ENCODE measurements around the gene SEMA4C.
A peak's percentile ranks its signal among the peaks of the same experiment; 100 is the strongest.

The SEMA4C gene

DNA sequence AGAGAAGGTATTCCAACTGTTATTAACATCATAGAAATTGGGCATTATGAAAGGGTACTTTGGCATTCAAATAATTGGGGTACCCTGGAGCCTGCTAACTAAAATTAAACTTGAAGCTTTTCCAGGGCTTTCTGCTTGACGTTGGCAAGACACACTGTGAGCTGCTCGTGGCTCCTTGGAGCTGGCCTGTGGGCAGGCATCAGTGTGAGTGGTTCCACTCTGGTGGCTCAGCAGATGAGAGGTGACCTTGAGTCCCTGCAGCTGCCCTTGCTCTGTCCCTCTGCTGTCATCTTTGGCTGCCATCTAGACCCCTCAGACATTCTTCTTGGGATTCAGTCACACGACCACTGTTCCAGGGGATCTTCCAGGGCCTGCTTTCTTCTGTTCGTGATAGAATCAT, 47.1 kb downstream of the SEMA4C start:
- H3K4me3 ChIP-seq = no peak overlapping the region
- H3K9ac ChIP-seq (ENCODE audit: insufficient read length) = no peak overlapping the region
- no peak overlapping the region for H3K27ac ChIP-seq
- DNase-seq (ENCODE audit: low read depth, low spot score) = no peak
- H3K9me3 ChIP-seq (ENCODE audit: low read depth, low read length) = no peaks in the 10 kb centered on the region
- H3K36me3 ChIP-seq (ENCODE audit: insufficient read depth, low read length) = no peaks in the 10 kb centered on the region
- TF ChIP-seq POLR2AphosphoS5 (IDR thresholded peaks at IDR 0.05; ENCODE audit: borderline replicate concordance, low read depth, low read length) = no peak
- no peak for TF ChIP-seq EZH2 (IDR thresholded peaks at IDR 0.05)
- no peak for TF ChIP-seq FOXP2 (optimal IDR thresholded peaks at IDR 0.05; ENCODE audit: control extremely low read depth, extremely low read length, insufficient read depth)

- Histone ChIP-seq H3K9ac (ENCODE audit: insufficient read length) (no peak overlapping the region), H3K27ac (no peak overlapping the region), H3K9me3 (ENCODE audit: low read depth, low read length) (no peaks in the 10 kb centered on the region), H3K36me3 (ENCODE audit: insufficient read depth, low read length) (no peaks in the 10 kb centered on the region), H3K4me3 (no peak overlapping the region)
- DNase-seq (ENCODE audit: low read depth, low spot score) = no peak
- TF ChIP-seq EZH2 (IDR thresholded peaks at IDR 0.05) (no peak), POLR2AphosphoS5 (IDR thresholded peaks at IDR 0.05; ENCODE audit: borderline replicate concordance, low read depth, low read length) (no peak), FOXP2 (optimal IDR thresholded peaks at IDR 0.05; ENCODE audit: control extremely low read depth, extremely low read length, insufficient read depth) (no peak)
Observed at GRCh38 chr2:96821113-96821675, 48.7 kb downstream of the SEMA4C start.

DNA sequence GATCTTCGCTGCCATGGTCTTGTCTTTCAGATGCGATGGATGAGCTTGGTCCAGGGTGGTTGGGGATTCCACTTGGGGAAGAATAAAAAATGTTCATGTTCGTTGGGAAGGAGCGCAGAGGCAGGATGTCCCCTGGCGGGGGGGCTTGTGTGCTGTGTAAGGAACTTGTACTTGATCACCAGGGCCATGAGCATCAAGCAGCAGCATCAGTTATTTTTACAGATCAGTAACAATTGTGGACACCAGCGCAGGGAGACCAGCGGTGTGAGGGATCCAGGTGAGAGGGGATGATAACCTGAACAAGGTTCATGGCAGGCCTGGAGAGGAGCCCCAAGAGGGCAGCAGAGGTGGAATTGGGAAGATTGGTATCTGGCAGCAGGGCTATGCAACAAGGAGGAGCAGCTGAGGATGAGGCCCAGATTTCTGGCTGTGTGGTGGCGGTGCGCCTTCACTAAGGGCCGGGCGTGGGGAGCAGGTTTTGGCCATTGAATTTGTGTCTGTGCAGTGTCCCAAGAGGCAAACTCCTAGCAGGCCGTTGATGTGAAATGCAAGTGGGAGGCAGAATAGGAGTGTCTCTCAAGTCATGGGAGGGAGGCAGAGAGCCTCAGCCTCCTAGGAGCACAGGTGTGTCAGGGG, 49.9 kb downstream of the SEMA4C start:
- Histone ChIP-seq H3K9ac (ENCODE audit: insufficient read length) (no peak overlapping the region), H3K27ac (no peak overlapping the region), H3K9me3 (ENCODE audit: low read depth, low read length) (no peaks in the 10 kb centered on the region), H3K36me3 (ENCODE audit: insufficient read depth, low read length) (no peaks in the 10 kb centered on the region), H3K4me3 (no peak overlapping the region)
- no peak for DNase-seq (ENCODE audit: low read depth, low spot score)
- no peak for TF ChIP-seq EZH2 (IDR thresholded peaks at IDR 0.05)
- no peak for TF ChIP-seq POLR2AphosphoS5 (IDR thresholded peaks at IDR 0.05; ENCODE audit: borderline replicate concordance, low read depth, low read length)
- TF ChIP-seq FOXP2 (optimal IDR thresholded peaks at IDR 0.05; ENCODE audit: control extremely low read depth, extremely low read length, insufficient read depth) = no peak

DNA sequence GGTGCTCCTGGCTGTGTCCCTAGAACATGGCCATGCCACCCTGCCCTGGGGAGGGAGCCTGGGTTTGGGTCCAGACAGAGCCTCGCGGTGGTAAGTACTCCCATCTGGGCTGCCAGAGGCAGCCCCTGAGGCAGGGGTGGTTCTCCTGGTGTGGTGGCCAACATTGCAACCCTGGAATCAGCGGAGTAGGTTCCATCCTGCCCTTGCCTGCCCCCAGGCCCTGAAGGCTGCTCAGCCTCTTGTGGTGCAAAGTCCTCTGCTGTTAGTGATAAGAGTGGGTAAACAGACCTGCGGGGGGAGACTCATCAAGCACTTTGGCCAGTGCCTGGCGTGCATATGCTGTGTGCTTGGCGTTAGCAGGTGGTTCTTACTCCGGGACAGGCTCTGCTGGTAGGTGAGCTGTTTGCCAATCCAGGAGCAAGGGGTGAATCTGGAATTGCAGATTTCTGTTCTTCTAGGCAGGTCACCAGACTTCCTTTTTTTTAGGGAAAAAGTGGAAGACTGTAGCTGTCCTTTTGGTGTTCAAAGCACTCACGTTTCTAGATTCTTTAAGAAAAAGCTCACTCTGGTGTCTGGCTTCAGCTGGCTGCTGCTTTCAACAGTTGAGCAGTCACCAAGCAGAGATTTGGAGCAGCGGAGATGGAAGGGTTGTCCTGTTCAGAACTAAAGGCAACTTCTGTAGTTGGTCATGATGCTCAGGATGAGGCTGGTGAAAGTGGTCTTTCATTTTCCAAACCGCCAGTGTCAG, 50.6 kb downstream of the SEMA4C start:
- no peak for DNase-seq (ENCODE audit: low read depth, low spot score)
- no peak overlapping the region for H3K4me3 ChIP-seq
- no peaks in the 10 kb centered on the region for H3K36me3 ChIP-seq (ENCODE audit: insufficient read depth, low read length)
- no peak overlapping the region for H3K9ac ChIP-seq (ENCODE audit: insufficient read length)
- TF ChIP-seq POLR2AphosphoS5 (IDR thresholded peaks at IDR 0.05; ENCODE audit: borderline replicate concordance, low read depth, low read length) (no peak), FOXP2 (optimal IDR thresholded peaks at IDR 0.05; ENCODE audit: control extremely low read depth, extremely low read length, insufficient read depth) (no peak)
- H3K9me3 ChIP-seq (ENCODE audit: low read depth, low read length) = no peaks in the 10 kb centered on the region
- no peak overlapping the region for H3K27ac ChIP-seq

DNA sequence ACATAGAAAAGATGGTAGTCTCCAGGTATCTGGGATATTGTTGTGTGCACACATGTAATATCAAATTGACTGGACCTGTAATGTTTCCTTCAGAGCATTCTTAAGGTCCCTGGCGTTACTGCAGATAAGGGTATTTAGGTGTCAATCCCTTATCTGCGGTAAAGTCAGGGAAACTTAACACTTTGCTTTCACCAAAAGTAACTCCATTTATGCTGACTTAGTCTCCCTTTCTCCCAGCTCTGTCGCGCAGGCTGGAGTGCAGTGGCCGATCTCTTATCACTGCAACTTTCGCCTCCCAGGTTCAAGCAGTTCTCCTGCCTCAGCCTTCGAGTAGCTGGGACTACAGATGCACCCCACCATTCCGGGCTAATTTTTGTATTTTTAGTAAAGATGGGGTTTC, 52.0 kb downstream of the SEMA4C start:
- peak overlapping the region; percentile 80 for H3K4me3 ChIP-seq
- DNase-seq (ENCODE audit: low read depth, low spot score) = no peak
- H3K9me3 ChIP-seq (ENCODE audit: low read depth, low read length) = no peaks in the 10 kb centered on the region
- no peak for TF ChIP-seq POLR2AphosphoS5 (IDR thresholded peaks at IDR 0.05; ENCODE audit: borderline replicate concordance, low read depth, low read length)
- TF ChIP-seq EZH2 (IDR thresholded peaks at IDR 0.05) = no peak
- TF ChIP-seq FOXP2 (optimal IDR thresholded peaks at IDR 0.05; ENCODE audit: control extremely low read depth, extremely low read length, insufficient read depth) = no peak
- H3K9ac ChIP-seq (ENCODE audit: insufficient read length) = no peak overlapping the region
- no peak overlapping the region for H3K27ac ChIP-seq
- H3K36me3 ChIP-seq (ENCODE audit: insufficient read depth, low read length) = no peaks in the 10 kb centered on the region

DNA sequence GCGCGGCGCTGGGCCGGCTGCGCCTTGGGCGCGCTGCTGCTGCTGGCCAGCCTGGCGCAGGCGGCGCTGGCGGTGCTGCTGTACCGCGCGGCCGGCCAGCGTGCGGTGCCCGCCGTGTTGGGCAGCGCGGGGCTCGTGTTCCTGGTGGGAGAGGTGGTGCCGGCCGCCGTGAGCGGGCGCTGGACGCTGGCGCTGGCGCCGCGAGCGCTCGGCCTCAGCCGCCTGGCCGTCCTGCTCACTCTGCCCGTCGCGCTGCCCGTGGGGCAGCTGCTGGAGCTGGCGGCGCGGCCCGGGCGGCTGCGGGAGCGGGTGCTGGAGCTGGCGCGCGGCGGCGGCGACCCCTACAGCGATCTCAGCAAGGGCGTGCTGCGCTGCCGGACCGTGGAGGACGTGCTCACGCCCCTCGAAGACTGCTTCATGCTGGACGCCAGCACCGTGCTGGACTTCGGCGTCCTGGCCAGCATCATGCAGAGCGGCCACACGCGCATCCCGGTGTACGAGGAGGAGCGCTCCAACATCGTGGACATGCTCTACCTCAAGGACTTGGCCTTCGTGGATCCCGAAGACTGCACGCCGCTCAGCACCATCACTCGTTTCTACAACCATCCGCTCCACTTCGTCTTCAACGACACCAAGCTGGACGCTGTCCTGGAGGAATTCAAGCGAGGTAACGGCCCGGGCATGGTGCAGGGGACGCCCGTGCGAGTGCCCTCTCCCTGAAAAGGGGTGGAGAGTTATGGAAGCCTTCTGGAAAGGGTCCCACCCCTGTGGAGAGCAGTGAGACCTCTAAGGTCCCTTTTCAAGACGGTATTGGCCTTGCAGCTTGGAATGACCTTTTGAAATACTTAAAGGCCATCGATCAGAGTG, 52.8 kb downstream of the SEMA4C start:
- peak overlapping the region; percentile 80 for H3K4me3 ChIP-seq
- DNase-seq (ENCODE audit: low read depth, low spot score) = no peak

DNA sequence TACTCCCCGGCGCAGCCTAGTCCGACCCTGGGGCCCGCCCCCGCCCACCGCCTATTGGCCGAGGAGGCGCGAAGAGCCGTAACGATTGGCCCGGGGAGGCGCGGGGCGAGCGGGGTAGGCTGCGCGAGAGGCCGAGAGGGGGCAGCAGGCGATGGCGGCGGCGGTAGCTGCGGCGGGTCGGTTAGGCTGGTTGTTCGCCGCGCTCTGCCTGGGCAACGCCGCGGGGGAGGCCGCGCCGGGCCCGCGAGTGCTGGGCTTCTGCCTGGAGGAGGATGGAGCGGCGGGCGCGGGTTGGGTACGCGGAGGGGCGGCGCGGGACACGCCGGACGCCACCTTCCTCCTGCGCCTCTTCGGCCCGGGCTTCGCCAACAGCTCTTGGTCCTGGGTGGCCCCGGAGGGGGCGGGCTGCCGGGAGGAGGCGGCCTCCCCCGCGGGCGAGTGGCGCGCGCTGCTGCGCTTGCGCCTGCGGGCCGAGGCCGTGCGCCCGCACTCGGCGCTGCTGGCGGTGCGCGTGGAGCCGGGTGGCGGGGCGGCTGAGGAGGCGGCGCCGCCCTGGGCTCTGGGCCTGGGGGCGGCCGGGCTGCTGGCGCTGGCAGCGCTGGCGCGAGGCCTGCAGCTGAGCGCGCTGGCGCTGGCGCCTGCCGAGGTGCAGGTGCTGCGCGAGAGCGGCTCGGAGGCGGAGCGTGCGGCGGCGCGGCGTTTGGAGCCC, 53.6 kb downstream of the SEMA4C start, which contains the start of gene CNNM3:
Gene CNNM3, plus strand, starts transcription at position 142 of the 709 bp plus-strand sequence. Its CDS starts 10 bp downstream, at position 152.
- no peak for DNase-seq (ENCODE audit: low read depth, low spot score)
- Histone ChIP-seq H3K4me3 (peak within 1 kb of the TSS; percentile 81), H3K9ac (ENCODE audit: insufficient read length) (peak within 1 kb of the TSS; percentile 65), H3K36me3 (ENCODE audit: insufficient read depth, low read length) (no peaks in the 10 kb centered on the region), H3K27ac (no peak within 1 kb of the TSS), H3K9me3 (ENCODE audit: low read depth, low read length) (no peaks in the 10 kb centered on the region)
- TF ChIP-seq POLR2AphosphoS5 (IDR thresholded peaks at IDR 0.05; ENCODE audit: borderline replicate concordance, low read depth, low read length) = peak; percentile 60; the same call in 1 of the 2 replicates
- TF ChIP-seq EZH2 (IDR thresholded peaks at IDR 0.05) = no peak
- TF ChIP-seq FOXP2 (optimal IDR thresholded peaks at IDR 0.05; ENCODE audit: control extremely low read depth, extremely low read length, insufficient read depth) = peak; percentile 87

More for the DNA sequence above, 52.8 kb downstream of the SEMA4C start:
- Histone ChIP-seq H3K9me3 (ENCODE audit: low read depth, low read length) (no peaks in the 10 kb centered on the region), H3K27ac (no peak overlapping the region), H3K9ac (ENCODE audit: insufficient read length) (peak overlapping the region; percentile 53), H3K36me3 (ENCODE audit: insufficient read depth, low read length) (no peaks in the 10 kb centered on the region)
- TF ChIP-seq POLR2AphosphoS5 (IDR thresholded peaks at IDR 0.05; ENCODE audit: borderline replicate concordance, low read depth, low read length) = no peak
- no peak for TF ChIP-seq FOXP2 (optimal IDR thresholded peaks at IDR 0.05; ENCODE audit: control extremely low read depth, extremely low read length, insufficient read depth)
- TF ChIP-seq EZH2 (IDR thresholded peaks at IDR 0.05) = no peak

All from SK-N-MC (cell line).